H1 (cell line): Measurements from ENCODE around the gene AP1G2. TPM values are rescaled to one million over a fixed set of nuclear protein-coding genes. Genes with fewer than 3 reads are reported as not detected.

Experiments
- CHD1 ChIP-seq: IDR thresholded peaks from 2 replicates; pipeline ENCODE4 v1.6.1; 2012; ENCODE audit warnings: low read depth, low read length, improper control_type of control experiment
- GTF2F1 ChIP-seq: IDR thresholded peaks from 2 replicates; pipeline ENCODE4 v1.6.1; 2012; ENCODE audit warnings: low read depth, low read length, improper control_type of control experiment, borderline replicate concordance
- HDAC2 ChIP-seq, 2 experiments: fragments of 300-600 bp in 1 of 2; sonication (generic) in 1 of 2; IDR thresholded peaks; 2 replicates each; pipeline ENCODE4 v1.6.1; 2011 to 2012; ENCODE audit warnings: low read depth in 2 of 2, low read length in 2 of 2, mild to moderate bottlenecking in 2 of 2, moderate library complexity in 2 of 2, borderline replicate concordance in 1 of 2, inconsistent platforms in 1 of 2
- JUND ChIP-seq: IDR thresholded peaks from 2 replicates; pipeline ENCODE4 v1.6.1; 2011; ENCODE audit warnings: mild to moderate bottlenecking, improper control_type of control experiment, low read length
- KDM5A ChIP-seq: fragments of 200-600 bp; IDR thresholded peaks from 2 replicates; pipeline ENCODE4 v1.7.1; 2012; ENCODE audit warnings: mild to moderate bottlenecking, low read length, inconsistent platforms, mixed read lengths
- NANOG ChIP-seq: IDR thresholded peaks from 2 replicates; pipeline ENCODE4 v1.6.1; 2011; ENCODE audit warnings: low read length, low read depth, mild to moderate bottlenecking, inconsistent platforms; ENCODE audit not compliant: insufficient read depth, poor library complexity, severe bottlenecking
- NRF1 ChIP-seq: IDR thresholded peaks from 2 replicates; pipeline ENCODE4 v1.6.1; 2011; ENCODE audit warnings: mild to moderate bottlenecking, low read depth, low read length, improper control_type of control experiment
- POLR2A ChIP-seq, 2 experiments: IDR thresholded peaks; 1 replicate in 1 of 2; 2 replicates in 1 of 2; pipeline ENCODE4 v1.6.1; 2011; ENCODE audit warnings: low read depth in 2 of 2, low read length in 2 of 2, mild to moderate bottlenecking in 2 of 2; ENCODE audit errors: control extremely low read depth in 1 of 2
- POLR2AphosphoS5 ChIP-seq: IDR thresholded peaks from 2 replicates; pipeline ENCODE4 v1.6.1; 2011; ENCODE audit warnings: low read depth, low read length
- POU5F1 ChIP-seq: IDR thresholded peaks from 2 replicates; pipeline ENCODE4 v1.6.1; 2011; ENCODE audit warnings: low read depth, mild to moderate bottlenecking, low read length, moderate library complexity
- RBBP5 ChIP-seq: IDR thresholded peaks from 2 replicates; pipeline ENCODE4 v1.7.1; 2012; ENCODE audit warnings: low read depth, mild to moderate bottlenecking, inconsistent platforms, low read length, moderate library complexity, borderline replicate concordance
- SAP30 ChIP-seq: fragments of 300-600 bp; sonication (generic); IDR thresholded peaks from 2 replicates; pipeline ENCODE4 v1.7.1; 2012; ENCODE audit warnings: low read length, moderate library complexity, mild to moderate bottlenecking, inconsistent platforms; ENCODE audit not compliant: insufficient read depth, insufficient replicate concordance
- SIX5 ChIP-seq: IDR thresholded peaks from 2 replicates; pipeline ENCODE4 v1.6.1; 2011; ENCODE audit warnings: mild to moderate bottlenecking, low read depth, low read length
- SP1 ChIP-seq: IDR thresholded peaks from 2 replicates; pipeline ENCODE4 v1.6.1; 2011; ENCODE audit warnings: low read depth, low read length
- SUZ12 ChIP-seq: fragments of 200-600 bp; sonication (generic); IDR thresholded peaks from 2 replicates; pipeline ENCODE4 v1.6.1; 2012; ENCODE audit warnings: mild to moderate bottlenecking, inconsistent platforms, low read length, moderate library complexity, mixed read lengths
- USF2 ChIP-seq: IDR thresholded peaks from 2 replicates; pipeline ENCODE4 v1.6.1; 2011; ENCODE audit warnings: low read length, improper control_type of control experiment
- ZNF274 ChIP-seq: IDR thresholded peaks from 2 replicates; pipeline ENCODE4 v1.7.0; 2012; ENCODE audit warnings: low read length, borderline replicate concordance; ENCODE audit errors: extremely low read depth
- polyA plus RNA-seq, 7 experiments: library from polyadenylated mRNA; depleted of rRNA in 3 of 7; stranded (reverse) in 5 of 7; unstranded in 2 of 7; fragments of >200 nt in 5 of 7; fragments of 200-250 nt in 2 of 7; gene quantifications; 1 replicate in 5 of 7; 2 replicates in 1 of 7; 4 replicates in 1 of 7; pipeline versions ENCODE4 v1.2.1 to v1.2.3, GENCODE V29; 2011 to 2013; ENCODE audit warnings: missing spikeins in 2 of 7, mixed read lengths in 2 of 7
- total RNA-seq: library from RNA; stranded (reverse); fragmentation: NEBNext Ultra II Directional; extraction: Animal tissue kit (Norgen Biotek cat#: 25700); gene quantifications from 2 replicates; pipeline ENCODE4 v1.2.1, GENCODE V29; 2021

The AP1G2 gene
- total and polyA plus RNA-seq, 2 of the 8 experiments (the other 6 are each of a cell fraction or from before 2014, with no cell fraction given) = 70.9 to 134 TPM

GRCh38 chr14:23538050-23538718, 29.4 kb downstream of the AP1G2 start (continued):
- TF ChIP-seq KDM5A (no peak), ZNF274 (no peak), GTF2F1 (no peak), NRF1 (no peak), RBBP5 (peak; percentile 66; the same call in 1 of the 2 replicates), SP1 (peak; percentile 67; the same call in 1 of the 2 replicates), SAP30 (no peak), NANOG (no peak), HDAC2 (IDR thresholded peaks at IDR 0.05; ENCODE audit: borderline replicate concordance in 1 of 2, low read depth in 2 of 2, low read length in 2 of 2) (no peak), USF2 (no peak), POLR2A (IDR thresholded peaks at IDR 0.05; ENCODE audit: control extremely low read depth in 1 of 2, low read depth in 2 of 2, low read length in 2 of 2) (peak; percentile 81 to 93), SUZ12 (no peak), POLR2AphosphoS5 (peak; percentile 36; the same call in 1 of the 2 replicates), CHD1 (no peak), SIX5 (no peak), POU5F1 (no peak), JUND (no peak)
